ENCODE results near the gene MAD1L1. TPM values are rescaled to one million over a fixed set of nuclear protein-coding genes. Genes with fewer than 3 reads are reported as not detected.

Gene MAD1L1
- total and polyA plus RNA-seq, 2 experiments from 2014 or later: 38.2 to 69.8 TPM

DNA sequence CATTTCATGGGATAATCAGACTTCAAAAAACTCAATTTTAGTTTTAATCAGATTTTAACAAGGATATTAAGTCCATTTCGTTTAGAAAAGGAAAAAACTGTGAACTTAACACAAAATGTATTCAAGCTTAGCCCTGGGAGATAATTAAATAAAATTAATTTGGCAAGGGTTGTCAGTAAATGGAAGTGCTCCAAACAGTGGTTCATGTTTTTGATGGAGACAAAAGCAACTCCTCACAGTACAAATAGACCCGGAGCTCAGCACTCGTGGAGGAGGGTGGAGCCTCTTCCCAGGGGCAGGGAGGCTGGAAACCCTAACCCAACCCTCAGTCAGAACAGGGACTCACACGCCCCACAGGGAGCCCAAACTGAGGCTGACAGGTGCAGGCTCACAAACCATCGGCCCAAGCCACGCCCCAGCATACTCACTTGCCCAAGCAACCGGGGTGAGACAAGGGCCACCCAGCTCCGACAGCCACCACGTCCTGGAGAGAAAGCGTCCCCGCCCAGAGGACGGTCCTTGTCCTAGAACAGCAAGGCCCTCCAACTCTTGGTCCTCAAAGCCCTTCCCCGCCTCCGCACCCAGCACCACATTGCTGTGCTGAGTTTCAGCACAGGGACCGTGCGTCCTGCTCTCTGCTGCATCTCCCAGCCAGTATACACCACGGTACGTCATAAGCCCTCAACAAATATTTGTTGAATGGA is 39.8 kb downstream of the MAD1L1 start:
- Histone ChIP-seq H3K9me2 (ENCODE audit: insufficient read depth) (no peaks in the 10 kb centered on the region), H3F3A (ENCODE audit: insufficient read depth) (0 out of 2 replicates have a peak, but pooled peaks cover 3% of the 10 kb centered on the region), H3K9me3 (ENCODE audit: low read depth) (no peaks in the 10 kb centered on the region), H3K79me2 (ENCODE audit: insufficient read depth) (peaks cover 16% of the 10 kb centered on the region), H4K20me1 (ENCODE audit: insufficient read depth) (no peaks in the 10 kb centered on the region), H3K9ac (no peak overlapping the region), H2AFZ (no peak overlapping the region), H3K4me3 (no peak overlapping the region), H3K4me2 (ENCODE audit: unreplicated experiment) (no peak overlapping the region), H3K27ac (no peak overlapping the region), H3K36me3 (ENCODE audit: low read depth) (no peaks in the 10 kb centered on the region; the same call in 1 of the 2 replicates), H3K4me1 (ENCODE audit: insufficient read depth) (no peaks in the 10 kb centered on the region; the same call in 1 of the 2 replicates), H3K27me3 (replicated peaks; ENCODE audit: insufficient read depth) (no peaks in the 10 kb centered on the region)
- in situ Hi-C loops (cut with MboI): no loop called here
- TF ChIP-seq EZH2phosphoT487 (IDR thresholded peaks at IDR 0.05; ENCODE audit: insufficient read depth, low read depth) (no peak), EZH2 (IDR thresholded peaks at IDR 0.05; ENCODE audit: insufficient read depth, poor library complexity, severe bottlenecking) (no peak)
- no peak for DNase-seq
- WGBS, 2 experiments (ENCODE audit: low coverage in 1 of 2, low lambda C conversion rate in 2 of 2, missing lambda C conversion rate in 2 of 2): 84 to 88% methylated on average over 17 to 18 of the region's 18 CpGs

DNA sequence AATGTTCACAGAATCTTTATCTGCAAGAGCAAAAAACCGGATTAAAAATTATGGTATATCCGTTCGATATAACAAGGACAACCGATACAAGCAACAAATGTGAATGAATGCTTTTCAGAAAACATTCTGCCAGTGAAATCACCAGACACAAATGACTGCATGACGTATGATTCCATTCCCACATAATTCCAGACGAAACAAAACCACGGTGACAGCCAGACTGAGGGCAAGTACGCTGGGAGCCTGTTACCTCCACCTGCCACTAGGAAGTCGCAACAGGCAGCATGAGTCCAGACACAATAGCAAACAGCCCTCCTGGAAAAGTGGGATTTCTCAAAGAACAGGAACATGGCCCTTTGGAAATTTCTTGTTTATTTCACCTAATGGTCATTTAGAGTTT is 41.7 kb downstream of the MAD1L1 start:
- in situ Hi-C loops (cut with MboI): no loop called here
- H4K20me1 ChIP-seq (ENCODE audit: insufficient read depth): no peaks in the 10 kb centered on the region
- no peak overlapping the region for H3K4me2 ChIP-seq (ENCODE audit: unreplicated experiment)
- no peaks in the 10 kb centered on the region; the same call in 1 of the 2 replicates for H3K4me1 ChIP-seq (ENCODE audit: insufficient read depth)
- no peak overlapping the region for H3K9ac ChIP-seq
- TF ChIP-seq EZH2 (IDR thresholded peaks at IDR 0.05; ENCODE audit: insufficient read depth, poor library complexity, severe bottlenecking): no peak
- no peak for TF ChIP-seq EZH2phosphoT487 (IDR thresholded peaks at IDR 0.05; ENCODE audit: insufficient read depth, low read depth)
- no peak overlapping the region for H2AFZ ChIP-seq
- H3F3A ChIP-seq (ENCODE audit: insufficient read depth): 0 out of 2 replicates have a peak, but pooled peaks cover 3% of the 10 kb centered on the region
- H3K27me3 ChIP-seq (replicated peaks; ENCODE audit: insufficient read depth): no peaks in the 10 kb centered on the region
- 95% methylated on average over 9 of the region's 9 CpGs for WGBS, 2 experiments (ENCODE audit: low coverage in 1 of 2, low lambda C conversion rate in 2 of 2, missing lambda C conversion rate in 2 of 2)
- no peaks in the 10 kb centered on the region for H3K9me3 ChIP-seq (ENCODE audit: low read depth)
- H3K27ac ChIP-seq: no peak overlapping the region
- DNase-seq: no peak
- H3K9me2 ChIP-seq (ENCODE audit: insufficient read depth): no peaks in the 10 kb centered on the region
- H3K79me2 ChIP-seq (ENCODE audit: insufficient read depth): peaks cover 24% of the 10 kb centered on the region
- no peaks in the 10 kb centered on the region; the same call in 1 of the 2 replicates for H3K36me3 ChIP-seq (ENCODE audit: low read depth)
- H3K4me3 ChIP-seq: no peak overlapping the region

DNA sequence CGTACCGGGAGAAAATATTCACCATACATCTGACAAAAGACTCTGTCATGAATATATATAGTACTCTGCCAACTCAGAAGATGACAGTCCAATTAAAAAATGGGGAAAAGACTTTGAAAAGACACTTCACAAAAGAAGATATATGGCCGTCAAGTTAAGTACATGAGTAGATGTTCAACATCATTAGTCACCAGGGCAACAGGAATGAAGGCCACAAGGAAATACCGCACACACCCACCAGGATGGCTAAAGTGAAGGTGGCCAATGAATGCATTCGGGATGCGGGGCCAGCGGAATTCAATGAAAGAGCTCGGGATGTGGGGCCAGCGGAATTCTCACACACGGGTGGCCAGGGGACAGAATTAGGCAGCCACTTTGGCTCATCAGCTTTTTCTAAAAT is 42.2 kb downstream of the MAD1L1 start:
- Histone ChIP-seq H3K36me3 (ENCODE audit: low read depth) (no peaks in the 10 kb centered on the region; the same call in 1 of the 2 replicates), H3K9me3 (ENCODE audit: low read depth) (no peaks in the 10 kb centered on the region), H3K4me3 (no peak overlapping the region), H3K9me2 (ENCODE audit: insufficient read depth) (no peaks in the 10 kb centered on the region), H3F3A (ENCODE audit: insufficient read depth) (0 out of 2 replicates have a peak, but pooled peaks cover 3% of the 10 kb centered on the region), H4K20me1 (ENCODE audit: insufficient read depth) (no peaks in the 10 kb centered on the region), H3K4me2 (ENCODE audit: unreplicated experiment) (no peak overlapping the region), H3K79me2 (ENCODE audit: insufficient read depth) (peaks cover 24% of the 10 kb centered on the region), H3K4me1 (ENCODE audit: insufficient read depth) (no peaks in the 10 kb centered on the region; the same call in 1 of the 2 replicates), H3K9ac (no peak overlapping the region), H3K27me3 (replicated peaks; ENCODE audit: insufficient read depth) (no peaks in the 10 kb centered on the region), H3K27ac (0 out of 2 replicates have a peak overlapping the region, but pooled peaks have one; percentile 17), H2AFZ (no peak overlapping the region)
- TF ChIP-seq EZH2phosphoT487 (IDR thresholded peaks at IDR 0.05; ENCODE audit: insufficient read depth, low read depth) (no peak), EZH2 (IDR thresholded peaks at IDR 0.05; ENCODE audit: insufficient read depth, poor library complexity, severe bottlenecking) (no peak)
- in situ Hi-C loops (cut with MboI): no loop called here
- peak; percentile 60 for DNase-seq
- WGBS, 2 experiments (ENCODE audit: low coverage in 1 of 2, low lambda C conversion rate in 2 of 2, missing lambda C conversion rate in 2 of 2): 81% methylated on average over 10 of the region's 10 CpGs

DNA sequence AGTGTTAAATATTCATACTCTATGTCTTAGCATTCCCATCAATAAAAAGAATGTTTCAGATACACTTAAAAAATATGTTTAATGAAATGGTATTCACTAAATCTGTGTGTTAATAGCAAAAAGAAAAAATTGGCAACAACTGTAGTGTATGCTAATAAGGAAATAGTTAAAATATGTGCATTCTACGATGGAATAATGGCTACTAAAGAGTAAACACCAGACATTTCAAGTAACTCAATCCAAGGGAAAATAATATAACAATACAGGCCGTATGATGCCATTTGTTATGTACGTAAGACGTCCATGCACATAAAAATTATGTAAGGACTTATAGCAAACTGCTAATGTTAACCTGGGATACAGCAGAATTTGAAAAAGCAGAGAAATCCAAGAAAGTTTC is 46.6 kb downstream of the MAD1L1 start:
- Histone ChIP-seq H3K4me2 (ENCODE audit: unreplicated experiment) (no peak overlapping the region), H3K27ac (no peak overlapping the region), H3K4me3 (no peak overlapping the region), H3K36me3 (ENCODE audit: low read depth) (no peaks in the 10 kb centered on the region), H3K9me3 (ENCODE audit: low read depth) (no peaks in the 10 kb centered on the region), H2AFZ (no peak overlapping the region), H3K79me2 (ENCODE audit: insufficient read depth) (peaks cover 24% of the 10 kb centered on the region), H3K27me3 (replicated peaks; ENCODE audit: insufficient read depth) (no peaks in the 10 kb centered on the region), H3K4me1 (ENCODE audit: insufficient read depth) (peaks cover 1% of the 10 kb centered on the region), H3F3A (ENCODE audit: insufficient read depth) (peaks cover 5% of the 10 kb centered on the region; the same call in 1 of the 2 replicates), H3K9me2 (ENCODE audit: insufficient read depth) (no peaks in the 10 kb centered on the region), H4K20me1 (ENCODE audit: insufficient read depth) (no peaks in the 10 kb centered on the region), H3K9ac (no peak overlapping the region)
- TF ChIP-seq EZH2 (IDR thresholded peaks at IDR 0.05; ENCODE audit: insufficient read depth, poor library complexity, severe bottlenecking) (no peak), EZH2phosphoT487 (IDR thresholded peaks at IDR 0.05; ENCODE audit: insufficient read depth, low read depth) (no peak)
- DNase-seq: no peak
- in situ Hi-C loops (cut with MboI): no loop called here
- 93 to 96% methylated on average over 4 of the region's 4 CpGs for WGBS, 2 experiments (ENCODE audit: low coverage in 1 of 2, low lambda C conversion rate in 2 of 2, missing lambda C conversion rate in 2 of 2)
